ENCODE results near the gene ABR.

ABR gene

GRCh38 chr17:1179818-1180742, at the start of gene ABR:
Gene ABR, minus strand, starts transcription at chr17:1179981. Its CDS starts 254 bp downstream, at chr17:1179727.
- peak; percentile 58 for DNase-seq

- DNase-seq: peak; percentile 77
Measured at GRCh38 chr17:1229349-1229899, 49.6 kb upstream of the ABR start.

DNA sequence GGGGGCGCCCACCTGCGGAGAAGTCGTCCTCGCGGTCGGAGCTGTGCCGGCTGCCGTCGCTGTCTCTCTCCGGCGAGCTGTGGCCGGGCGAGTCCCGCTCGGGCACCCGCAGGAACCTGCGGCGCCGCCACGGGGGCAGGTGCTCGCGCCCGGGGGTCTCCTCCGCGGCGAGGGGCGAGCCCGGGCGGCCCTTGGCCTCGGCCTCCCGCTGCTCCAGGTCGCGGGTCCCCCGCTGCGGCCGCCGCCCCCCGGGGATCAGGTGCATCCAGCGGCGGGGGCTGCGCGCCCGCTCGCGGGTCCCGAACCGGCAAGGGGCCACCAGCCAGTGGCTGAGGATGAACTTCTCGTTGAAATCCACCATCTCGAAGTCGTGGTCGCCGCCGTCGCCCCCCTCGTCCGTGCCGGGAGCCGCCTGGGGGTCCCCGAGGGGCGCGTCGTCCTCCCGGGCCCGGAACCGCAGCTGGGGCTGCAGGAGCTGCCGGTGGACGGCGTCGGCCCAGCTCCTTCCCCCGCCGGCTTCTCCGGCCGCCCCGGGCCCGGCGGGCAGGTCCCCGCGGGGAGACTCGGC, 49.1 kb upstream of the ABR start:
- DNase-seq: no peak

- peak; percentile 64 for DNase-seq
Measured at GRCh38 chr17:1227917-1228780, 48.4 kb upstream of the ABR start.

DNA sequence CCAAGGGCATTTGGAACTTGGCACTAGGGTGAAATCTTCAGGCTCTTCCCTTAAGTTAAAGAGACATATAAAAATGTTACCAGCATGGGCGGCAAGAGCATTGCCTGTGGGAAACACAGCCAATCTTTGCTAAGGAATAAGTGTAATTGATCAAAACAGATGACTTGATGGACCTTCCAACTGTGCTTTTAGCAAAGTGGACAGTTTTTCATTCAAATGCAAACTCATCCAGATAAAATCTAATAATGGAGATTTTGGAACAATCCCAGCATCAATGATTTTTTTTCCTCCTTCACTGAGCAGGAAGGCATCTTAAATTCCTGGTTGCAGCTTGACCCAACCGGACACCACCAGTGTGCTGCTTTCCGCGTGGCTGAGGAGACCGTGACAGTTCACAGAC, 47.6 kb upstream of the ABR start:
- no peak for DNase-seq

DNA sequence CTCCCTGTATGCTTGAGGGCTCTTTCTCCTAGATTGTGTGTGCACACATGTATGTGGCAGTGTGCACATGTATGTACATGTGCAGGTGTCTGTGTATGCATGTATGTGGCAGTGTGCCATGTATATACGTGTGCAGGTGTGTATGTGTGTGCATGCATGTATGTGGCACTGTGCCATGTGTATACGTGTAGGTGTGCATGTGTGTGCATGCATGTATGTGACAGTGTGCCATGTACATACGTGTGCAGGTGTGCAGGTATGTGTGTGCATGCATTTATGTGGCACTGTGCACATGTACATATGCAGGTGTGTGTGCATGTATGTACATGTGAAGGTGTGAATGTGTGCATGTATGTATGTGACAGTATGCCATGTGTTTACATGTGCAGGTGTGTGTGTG, 46.5 kb upstream of the ABR start:
- DNase-seq: no peak

GRCh38 chr17:1224330-1224729, 44.5 kb upstream of the ABR start:
- no peak for DNase-seq

- no peak for DNase-seq
Measured at GRCh38 chr17:1223662-1224061, 43.9 kb upstream of the ABR start.

- DNase-seq: no peak
Measured at GRCh38 chr17:1222321-1222720, 42.5 kb upstream of the ABR start.

- DNase-seq: no peak
Measured at GRCh38 chr17:1221209-1221608, 41.4 kb upstream of the ABR start.

GRCh38 chr17:1220346-1220745, 40.6 kb upstream of the ABR start:
- DNase-seq: no peak

DNA sequence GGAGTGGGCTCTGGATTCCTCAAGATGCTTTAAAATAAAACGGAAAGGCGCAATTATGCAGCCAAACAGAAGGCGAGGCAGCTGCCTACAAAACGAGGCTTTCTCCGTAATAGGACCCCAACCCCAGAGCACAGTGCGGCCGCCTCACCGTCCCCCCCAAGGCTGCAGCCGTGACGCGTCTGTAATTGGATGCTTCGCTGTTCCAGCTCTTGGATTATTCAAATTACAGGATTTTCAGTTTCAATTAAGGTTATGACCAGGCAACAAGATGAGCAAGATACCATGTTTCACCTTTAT, 37.3 kb upstream of the ABR start:
- no peak for DNase-seq

DNA sequence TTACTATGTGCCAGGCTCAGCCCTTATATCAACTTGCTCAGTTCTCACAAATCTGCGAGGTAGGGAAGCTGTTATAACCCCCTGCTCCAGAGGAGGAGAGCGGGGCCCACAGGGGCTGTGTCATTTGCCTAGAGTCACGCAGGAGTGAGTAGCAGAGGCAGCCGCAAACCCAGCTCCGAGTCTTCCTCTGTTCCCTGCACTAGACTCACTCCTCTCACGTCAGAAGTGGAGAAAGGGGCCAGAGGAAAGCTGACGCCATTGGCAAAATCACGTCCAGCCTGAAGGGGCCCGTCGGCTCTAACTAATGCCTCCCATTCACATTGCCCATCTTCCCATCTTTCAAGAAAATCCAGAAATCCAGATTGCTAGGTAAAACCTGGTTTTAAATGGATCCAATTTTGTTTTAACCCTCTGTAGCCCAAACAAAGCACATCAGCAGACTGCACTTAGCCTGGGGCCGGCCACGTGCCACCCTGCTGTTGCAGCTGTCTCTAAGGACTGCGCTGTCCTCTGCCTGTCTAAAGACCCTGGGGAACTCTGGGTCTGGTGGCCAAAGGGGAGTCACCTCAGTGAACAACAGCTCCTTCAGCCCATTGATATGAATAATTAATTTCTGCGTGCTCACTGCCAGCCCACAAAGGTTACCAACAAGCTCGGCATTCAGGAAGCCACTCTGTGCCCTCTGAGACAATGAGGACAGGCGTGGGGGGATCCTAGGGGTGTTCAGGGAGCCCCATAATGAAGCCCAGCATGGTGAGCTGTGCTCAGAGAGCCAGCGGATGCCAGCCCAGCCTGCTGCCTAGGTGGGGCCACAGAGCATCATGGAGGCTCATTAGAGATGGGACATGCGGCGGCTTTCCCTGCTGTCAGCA, 36.7 kb upstream of the ABR start:
- DNase-seq: no peak

GRCh38 chr17:1212946-1213345, 33.2 kb upstream of the ABR start:
- DNase-seq: no peak

- no peak for DNase-seq
Measured at GRCh38 chr17:1211287-1211686, 31.5 kb upstream of the ABR start.

DNA sequence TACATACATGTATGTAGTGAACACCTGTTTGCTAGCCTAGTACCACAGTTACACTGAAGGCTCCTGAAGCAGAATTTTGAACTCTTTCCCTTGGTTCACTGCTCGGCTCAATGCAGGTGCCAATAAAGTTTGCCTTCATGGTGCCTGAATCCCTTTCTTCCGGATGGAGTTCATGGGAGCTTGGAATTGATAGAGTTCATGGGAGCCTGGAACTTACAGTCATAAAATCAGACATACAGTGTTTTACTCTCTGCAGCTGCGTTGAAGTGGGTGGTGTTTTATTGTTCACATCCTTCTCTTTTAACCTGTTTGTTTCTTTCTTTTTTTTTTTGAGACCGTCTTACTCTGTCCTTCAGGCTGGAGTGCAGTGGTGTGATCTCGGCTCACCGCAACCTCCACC, 29.2 kb upstream of the ABR start:
- DNase-seq: no peak

DNA sequence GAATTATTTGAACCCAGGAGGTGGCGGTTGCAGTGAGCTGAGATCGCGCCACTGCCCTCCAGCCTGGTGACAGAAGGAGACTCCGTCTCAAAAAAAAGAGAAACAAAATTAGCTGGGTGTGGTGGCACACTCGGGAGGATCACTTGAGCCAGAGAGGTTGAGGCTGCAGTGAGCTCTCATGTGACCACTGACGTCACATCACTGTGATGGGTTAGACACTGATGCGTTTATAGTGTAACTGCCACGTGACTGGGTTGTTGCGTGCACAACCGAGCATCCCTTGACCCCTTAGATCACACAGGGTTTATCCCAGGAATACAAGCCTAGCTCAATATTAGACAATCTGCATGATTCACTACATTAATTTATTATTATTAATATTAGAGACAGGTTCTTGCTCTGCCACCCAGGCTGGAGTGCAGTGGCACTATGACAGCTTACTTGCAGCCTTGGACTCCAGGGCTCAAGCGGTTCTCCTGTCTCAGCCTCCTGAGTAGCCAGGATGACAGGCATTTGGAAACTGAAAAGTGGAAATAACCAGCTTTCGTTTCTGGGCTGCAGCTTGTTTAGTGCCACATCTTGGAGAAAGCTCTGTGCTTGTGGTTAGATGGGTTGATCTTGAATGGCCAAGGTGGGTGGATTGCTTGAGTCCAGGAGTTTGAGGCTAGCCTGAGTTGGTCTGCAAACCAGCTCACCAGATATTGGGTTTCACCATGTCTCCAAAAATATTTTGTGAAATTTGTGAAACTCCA, 26.4 kb upstream of the ABR start:
- peak; percentile 59 for DNase-seq

DNA sequence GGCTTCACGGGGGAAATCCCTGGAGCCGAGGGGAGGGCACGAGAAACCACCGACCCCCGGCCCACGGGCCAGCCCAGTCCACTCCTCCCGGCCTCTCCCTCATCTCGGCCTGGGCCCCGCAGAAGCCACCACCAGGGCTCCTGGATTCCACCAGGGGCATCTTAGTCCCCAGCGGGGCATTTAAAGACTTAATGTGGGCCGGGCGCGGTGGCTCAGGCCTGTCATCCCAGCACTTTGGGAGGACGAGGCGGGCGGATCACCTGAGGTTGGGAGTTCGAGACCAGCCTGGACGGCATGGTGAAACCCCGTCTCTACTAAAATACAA, 24.1 kb upstream of the ABR start:
- no peak for DNase-seq

- DNase-seq: peak; percentile 65
Measured at GRCh38 chr17:1203111-1203966, 23.6 kb upstream of the ABR start.

- no peak for DNase-seq
Measured at GRCh38 chr17:1202291-1202690, 22.5 kb upstream of the ABR start.

All from CD4-positive, alpha-beta T cell treated with Interleukin-15 for 1 hour (primary cell).